ENCODE measurements around the gene GPBP1.

DNA sequence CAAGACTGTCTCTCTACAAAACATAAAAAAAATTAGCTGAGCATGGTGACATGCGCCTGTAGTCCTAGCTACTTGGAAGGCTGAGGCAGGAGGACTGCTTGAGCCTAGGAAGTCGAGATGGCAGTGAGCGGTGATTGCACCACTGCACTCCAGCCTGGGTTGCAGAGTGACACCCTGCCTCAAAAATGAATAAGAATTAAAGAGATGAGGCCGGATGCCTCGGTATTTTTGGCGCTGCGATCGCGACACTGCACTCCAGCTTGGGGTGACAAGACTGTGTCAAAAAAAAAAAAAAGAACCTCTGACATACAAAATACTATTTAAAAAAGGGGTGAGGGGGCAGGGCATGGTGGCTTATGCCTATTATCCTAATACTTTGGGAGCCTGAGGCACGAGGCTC, 7.3 kb downstream of the GPBP1 start:
- TF ChIP-seq CTCF (IDR thresholded peaks at IDR 0.05) = no peak
- TF ChIP-seq POLR2AphosphoS5 (IDR thresholded peaks at IDR 0.05; ENCODE audit: low read depth, low read length) = no peak
- TF ChIP-seq, protein P1, sequence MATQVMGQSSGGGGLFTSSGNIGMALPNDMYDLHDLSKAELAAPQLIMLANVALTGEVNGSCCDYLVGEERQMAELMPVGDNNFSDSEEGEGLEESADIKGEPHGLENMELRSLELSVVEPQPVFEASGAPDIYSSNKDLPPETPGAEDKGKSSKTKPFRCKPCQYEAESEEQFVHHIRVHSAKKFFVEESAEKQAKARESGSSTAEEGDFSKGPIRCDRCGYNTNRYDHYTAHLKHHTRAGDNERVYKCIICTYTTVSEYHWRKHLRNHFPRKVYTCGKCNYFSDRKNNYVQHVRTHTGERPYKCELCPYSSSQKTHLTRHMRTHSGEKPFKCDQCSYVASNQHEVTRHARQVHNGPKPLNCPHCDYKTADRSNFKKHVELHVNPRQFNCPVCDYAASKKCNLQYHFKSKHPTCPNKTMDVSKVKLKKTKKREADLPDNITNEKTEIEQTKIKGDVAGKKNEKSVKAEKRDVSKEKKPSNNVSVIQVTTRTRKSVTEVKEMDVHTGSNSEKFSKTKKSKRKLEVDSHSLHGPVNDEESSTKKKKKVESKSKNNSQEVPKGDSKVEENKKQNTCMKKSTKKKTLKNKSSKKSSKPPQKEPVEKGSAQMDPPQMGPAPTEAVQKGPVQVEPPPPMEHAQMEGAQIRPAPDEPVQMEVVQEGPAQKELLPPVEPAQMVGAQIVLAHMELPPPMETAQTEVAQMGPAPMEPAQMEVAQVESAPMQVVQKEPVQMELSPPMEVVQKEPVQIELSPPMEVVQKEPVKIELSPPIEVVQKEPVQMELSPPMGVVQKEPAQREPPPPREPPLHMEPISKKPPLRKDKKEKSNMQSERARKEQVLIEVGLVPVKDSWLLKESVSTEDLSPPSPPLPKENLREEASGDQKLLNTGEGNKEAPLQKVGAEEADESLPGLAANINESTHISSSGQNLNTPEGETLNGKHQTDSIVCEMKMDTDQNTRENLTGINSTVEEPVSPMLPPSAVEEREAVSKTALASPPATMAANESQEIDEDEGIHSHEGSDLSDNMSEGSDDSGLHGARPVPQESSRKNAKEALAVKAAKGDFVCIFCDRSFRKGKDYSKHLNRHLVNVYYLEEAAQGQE (IDR thresholded peaks at IDR 0.05; ENCODE audit: insufficient read depth in 1 of 2, low read depth in 2 of 2, low read length in 1 of 2) = no peak
- no peak for TF ChIP-seq SIN3A (IDR thresholded peaks at IDR 0.05; ENCODE audit: borderline replicate concordance, insufficient read depth, low read depth, low read length)
